Measurements from ENCODE around the gene EDRF1. TPM values are rescaled to one million over a fixed set of nuclear protein-coding genes. Genes with fewer than 3 reads are reported as not detected.

Gene EDRF1
- total RNA-seq, 1 experiment from 2014 or later = 32.9 TPM

DNA sequence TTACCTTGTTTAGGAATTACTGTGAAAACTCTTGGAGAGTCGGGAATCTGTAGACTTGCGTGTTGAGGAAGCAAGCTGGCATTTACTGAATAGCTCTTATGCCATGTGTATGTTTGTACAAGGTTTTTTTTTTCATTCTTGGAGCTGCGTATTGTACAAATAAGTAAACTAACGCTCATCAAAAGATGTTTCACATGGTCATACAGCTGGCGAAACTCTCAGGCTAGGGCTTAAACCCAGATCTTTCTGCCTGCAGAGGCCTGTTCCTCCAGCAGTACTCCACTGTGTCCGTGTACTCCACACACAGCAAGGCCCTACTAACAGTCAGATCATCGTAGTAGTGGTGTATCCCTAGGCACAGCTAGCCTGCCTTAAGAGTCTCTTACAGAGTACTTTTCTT lies 7.4 kb downstream of the EDRF1 start:
- H3K4me1 Mint-ChIP-seq = no peaks in the 10 kb centered on the region
- DNase-seq (ENCODE audit: low spot score) = no peak
- POLR2A ChIA-PET = no interaction called here
- no peak overlapping the region for H3K27ac Mint-ChIP-seq
- no peak for ATAC-seq
- no peak for TF ChIP-seq SMAD4 (CRISPR knock-in tag; IDR thresholded peaks at IDR 0.05)
- no peak for TF ChIP-seq TCF7 (CRISPR knock-in tag; IDR thresholded peaks at IDR 0.05; ENCODE audit: low read depth)
- H3K36me3 Mint-ChIP-seq = peaks cover 79% of the 10 kb centered on the region
- CTCF ChIA-PET = no interaction called here
- no peak overlapping the region for H3K4me3 Mint-ChIP-seq
- H3K9me3 Mint-ChIP-seq = no peaks in the 10 kb centered on the region
- H3K27me3 Mint-ChIP-seq (ENCODE audit: low read depth) = no peaks in the 10 kb centered on the region

GRCh38 chr10:125727436-125727835 lies 7.9 kb downstream of the EDRF1 start:
- ATAC-seq (no peak), DNase-seq (ENCODE audit: low spot score) (no peak)
- TF ChIP-seq ZNF232 (CRISPR knock-in tag; IDR thresholded peaks at IDR 0.05) = no peak
- TF ChIP-seq GABPB1 (CRISPR knock-in tag; IDR thresholded peaks at IDR 0.05) = no peak
- no peak for TF ChIP-seq KAT7 (CRISPR knock-in tag; IDR thresholded peaks at IDR 0.05; ENCODE audit: borderline replicate concordance)
- no peak for TF ChIP-seq HMGA2 (CRISPR knock-in tag; IDR thresholded peaks at IDR 0.05)
- TF ChIP-seq, protein P1, sequence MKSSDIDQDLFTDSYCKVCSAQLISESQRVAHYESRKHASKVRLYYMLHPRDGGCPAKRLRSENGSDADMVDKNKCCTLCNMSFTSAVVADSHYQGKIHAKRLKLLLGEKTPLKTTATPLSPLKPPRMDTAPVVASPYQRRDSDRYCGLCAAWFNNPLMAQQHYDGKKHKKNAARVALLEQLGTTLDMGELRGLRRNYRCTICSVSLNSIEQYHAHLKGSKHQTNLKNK (CRISPR knock-in tag; IDR thresholded peaks at IDR 0.05) = no peak
- TF ChIP-seq ZNF317 (CRISPR knock-in tag; IDR thresholded peaks at IDR 0.05; ENCODE audit: borderline replicate concordance, low read depth) = no peak
- TF ChIP-seq ATF1 (CRISPR knock-in tag; IDR thresholded peaks at IDR 0.05) = no peak
- TF ChIP-seq FOXJ3 (CRISPR knock-in tag; IDR thresholded peaks at IDR 0.05; ENCODE audit: borderline replicate concordance) = no peak
- TF ChIP-seq ZNF281 (CRISPR knock-in tag; IDR thresholded peaks at IDR 0.05) = no peak
- no peak for TF ChIP-seq ZNF121 (CRISPR knock-in tag; IDR thresholded peaks at IDR 0.05)
- no peak for TF ChIP-seq RORB (CRISPR knock-in tag; IDR thresholded peaks at IDR 0.05)
- TF ChIP-seq IRF1 (CRISPR knock-in tag; IDR thresholded peaks at IDR 0.05) = no peak
- TF ChIP-seq ZNF671 (CRISPR knock-in tag; IDR thresholded peaks at IDR 0.05) = no peak
- TF ChIP-seq NFYB (CRISPR knock-in tag; conservative IDR thresholded peaks at IDR 0.05; ENCODE audit: low read depth) = no peak
- no peak for TF ChIP-seq ZNF263 (CRISPR knock-in tag; IDR thresholded peaks at IDR 0.05; ENCODE audit: low read depth)
- ChIA-PET CTCF (no interaction called here), POLR2A (no interaction called here)
- H3K27ac Mint-ChIP-seq = no peak overlapping the region
- H3K4me3 Mint-ChIP-seq = no peak overlapping the region
- no peaks in the 10 kb centered on the region for H3K27me3 Mint-ChIP-seq (ENCODE audit: low read depth)
- no peaks in the 10 kb centered on the region for H3K4me1 Mint-ChIP-seq
- H3K9me3 Mint-ChIP-seq = no peaks in the 10 kb centered on the region
- peaks cover 81% of the 10 kb centered on the region for H3K36me3 Mint-ChIP-seq

GRCh38 chr10:125734148-125734547 lies 14.6 kb downstream of the EDRF1 start:
- TF ChIP-seq OVOL2 (CRISPR knock-in tag; IDR thresholded peaks at IDR 0.05; ENCODE audit: borderline replicate concordance) (no peak), ATF6 (CRISPR knock-in tag; IDR thresholded peaks at IDR 0.05) (no peak), ERG (CRISPR knock-in tag; IDR thresholded peaks at IDR 0.05) (no peak), IRF2 (CRISPR knock-in tag; IDR thresholded peaks at IDR 0.05; ENCODE audit: borderline replicate concordance, low read depth) (no peak), ATF1 (CRISPR knock-in tag; IDR thresholded peaks at IDR 0.05) (no peak), MXD4 (CRISPR knock-in tag; IDR thresholded peaks at IDR 0.05; ENCODE audit: borderline replicate concordance) (no peak)
- TF ChIP-seq, protein P2, sequence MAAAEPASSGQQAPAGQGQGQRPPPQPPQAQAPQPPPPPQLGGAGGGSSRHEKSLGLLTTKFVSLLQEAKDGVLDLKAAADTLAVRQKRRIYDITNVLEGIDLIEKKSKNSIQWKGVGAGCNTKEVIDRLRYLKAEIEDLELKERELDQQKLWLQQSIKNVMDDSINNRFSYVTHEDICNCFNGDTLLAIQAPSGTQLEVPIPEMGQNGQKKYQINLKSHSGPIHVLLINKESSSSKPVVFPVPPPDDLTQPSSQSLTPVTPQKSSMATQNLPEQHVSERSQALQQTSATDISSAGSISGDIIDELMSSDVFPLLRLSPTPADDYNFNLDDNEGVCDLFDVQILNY (CRISPR knock-in tag; IDR thresholded peaks at IDR 0.05) = no peak
- no peak overlapping the region for H3K4me3 Mint-ChIP-seq
- ATAC-seq = no peak
- H3K9me3 Mint-ChIP-seq = no peaks in the 10 kb centered on the region
- no peak for DNase-seq (ENCODE audit: low spot score)
- H3K27me3 Mint-ChIP-seq (ENCODE audit: low read depth) = no peaks in the 10 kb centered on the region
- CTCF ChIA-PET = no interaction called here
- H3K27ac Mint-ChIP-seq = no peak overlapping the region
- peaks cover 84% of the 10 kb centered on the region for H3K36me3 Mint-ChIP-seq
- H3K4me1 Mint-ChIP-seq = no peaks in the 10 kb centered on the region
- POLR2A ChIA-PET = no interaction called here
